H7 (cell line): ENCODE measurements around the gene SYNPR. TPM values are rescaled to one million over a fixed set of nuclear protein-coding genes. Genes with fewer than 3 reads are reported as not detected.

ENCODE experiments used
- DNase-seq: peaks from one replicate; pipeline ENCODE4 v3.0.0; 2012
- H3K27me3 ChIP-seq: 2 replicates; pipeline ENCODE4 v1.6.0; 2011; ENCODE audit warnings: mild to moderate bottlenecking, low read length; ENCODE audit not compliant: control insufficient read depth, insufficient read depth
- H3K36me3 ChIP-seq: replicated peaks from 2 replicates; pipeline ENCODE4 v1.5.1; 2011; ENCODE audit warnings: low read length; ENCODE audit not compliant: control insufficient read depth, insufficient read depth
- H3K4me3 ChIP-seq: 2 replicates; pipeline ENCODE4 v1.5.1; 2011; ENCODE audit warnings: low read depth, mild to moderate bottlenecking, control low read depth, low read length, moderate library complexity; ENCODE audit not compliant: insufficient read depth
- total RNA-seq: library from RNA; depleted of rRNA; stranded (reverse); fragments of >200 nt; shearing (Covaris generic); gene quantifications from 2 replicates; pipeline ENCODE4 v1.2.3, GENCODE V29; 2014

The SYNPR gene
- total RNA-seq, 1 experiment from 2014 or later = 0.24 TPM

DNA sequence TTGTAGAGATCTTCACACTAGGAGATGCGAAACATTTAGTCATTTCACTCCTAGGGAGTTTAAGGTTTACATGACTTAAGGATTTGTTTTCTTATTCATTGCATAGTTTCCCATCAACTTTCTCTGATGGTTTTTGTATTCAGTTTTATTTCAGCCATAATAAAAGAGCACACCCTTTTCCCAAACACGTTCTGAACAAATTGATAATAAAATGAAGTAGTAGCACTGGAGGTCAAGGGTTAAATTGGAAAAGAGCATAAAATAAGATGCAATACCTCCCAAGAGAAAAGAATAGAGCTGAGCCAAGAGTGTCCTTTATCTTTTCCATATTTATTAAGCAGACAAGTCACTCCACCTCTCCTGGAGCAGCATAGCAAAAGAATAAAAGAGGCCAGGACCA lies 104.9 kb downstream of the SYNPR start:
- Histone ChIP-seq H3K36me3 (no peaks in the 10 kb centered on the region), H3K27me3 (no peaks in the 10 kb centered on the region), H3K4me3 (no peak overlapping the region)
- no peak for DNase-seq

DNA sequence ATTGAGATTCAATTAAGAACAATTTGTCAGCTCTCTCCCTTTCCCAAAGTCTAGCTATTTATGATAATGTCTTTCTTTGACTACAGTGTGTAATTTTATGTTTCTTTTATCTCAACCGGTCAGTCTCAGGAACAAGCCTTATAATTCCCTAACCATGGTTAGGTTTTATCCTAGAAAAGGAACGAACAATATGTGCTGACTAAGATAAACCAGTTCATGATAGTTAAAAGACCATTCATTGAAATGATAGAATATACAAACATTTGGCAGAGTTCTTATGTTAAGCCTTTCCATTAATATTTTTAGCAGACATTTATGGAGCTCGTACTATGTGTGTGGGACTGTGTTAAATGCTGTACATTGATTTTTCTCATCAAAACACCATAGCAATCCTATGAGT lies 106.3 kb downstream of the SYNPR start:
- Histone ChIP-seq H3K36me3 (no peaks in the 10 kb centered on the region), H3K27me3 (no peaks in the 10 kb centered on the region), H3K4me3 (no peak overlapping the region)
- DNase-seq = no peak

DNA sequence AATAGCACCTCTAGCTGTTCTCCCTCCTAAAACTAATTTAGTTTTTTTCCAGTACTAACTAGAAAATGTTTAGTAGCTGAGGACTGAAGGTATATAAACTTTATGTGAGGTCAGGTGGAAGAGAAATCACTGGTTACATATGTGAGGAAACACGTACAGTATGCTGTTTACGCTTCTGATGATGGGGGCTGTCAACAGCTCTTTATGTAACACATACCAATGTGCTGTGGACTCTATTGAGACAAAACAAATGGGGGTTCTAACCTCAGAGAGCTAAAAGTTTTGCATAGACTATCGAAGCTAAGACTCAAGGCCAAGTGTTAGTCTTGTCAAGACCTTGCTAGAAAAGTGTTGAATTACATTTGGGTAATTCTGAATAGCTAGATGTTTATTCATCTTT lies 107.5 kb downstream of the SYNPR start:
- Histone ChIP-seq H3K36me3 (no peaks in the 10 kb centered on the region), H3K27me3 (no peaks in the 10 kb centered on the region), H3K4me3 (no peak overlapping the region)
- DNase-seq = no peak

DNA sequence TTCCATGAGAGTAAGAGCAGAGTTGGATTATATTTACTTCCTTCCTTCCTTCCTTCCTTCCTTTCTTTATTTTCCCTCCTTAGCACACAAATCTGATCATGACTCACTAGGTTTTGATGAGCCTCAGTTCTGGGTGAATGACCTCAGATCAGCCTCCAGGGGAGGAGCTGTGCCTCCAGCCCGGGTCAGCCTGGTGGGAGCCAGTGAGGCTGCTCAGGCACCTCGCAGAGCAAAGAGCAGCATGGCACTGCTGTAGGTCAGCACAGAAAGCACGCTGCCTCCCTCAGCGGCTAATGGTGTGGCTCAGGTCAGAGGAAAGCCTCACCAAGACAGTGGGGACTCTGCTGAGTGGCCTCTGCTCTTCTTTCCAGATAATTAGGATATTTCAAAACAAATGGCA lies 108.5 kb downstream of the SYNPR start:
- Histone ChIP-seq H3K27me3 (no peaks in the 10 kb centered on the region), H3K4me3 (no peak overlapping the region), H3K36me3 (no peaks in the 10 kb centered on the region)
- DNase-seq = peak; percentile 20

DNA sequence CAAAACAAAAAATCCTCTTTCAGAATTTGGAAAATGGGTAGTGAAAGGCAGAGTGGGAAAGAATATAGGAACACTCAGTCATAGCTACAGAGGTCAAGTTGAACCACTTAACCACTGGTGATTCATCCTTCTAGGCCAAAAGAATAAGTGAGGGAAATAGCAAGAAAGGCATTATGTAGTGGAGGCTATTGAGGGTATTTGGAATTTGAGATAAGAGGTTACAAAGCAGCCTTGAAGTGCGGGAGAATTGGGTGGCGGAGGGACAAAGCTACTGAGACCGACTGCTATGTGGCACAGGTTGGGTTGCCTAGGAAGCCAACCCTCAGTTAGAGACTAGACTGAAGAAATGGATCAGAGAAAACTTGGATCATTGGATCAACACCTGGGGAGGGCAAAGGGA lies 109.5 kb downstream of the SYNPR start:
- DNase-seq = no peak
- H3K36me3 ChIP-seq = no peaks in the 10 kb centered on the region
- no peaks in the 10 kb centered on the region for H3K27me3 ChIP-seq
- H3K4me3 ChIP-seq = no peak overlapping the region

DNA sequence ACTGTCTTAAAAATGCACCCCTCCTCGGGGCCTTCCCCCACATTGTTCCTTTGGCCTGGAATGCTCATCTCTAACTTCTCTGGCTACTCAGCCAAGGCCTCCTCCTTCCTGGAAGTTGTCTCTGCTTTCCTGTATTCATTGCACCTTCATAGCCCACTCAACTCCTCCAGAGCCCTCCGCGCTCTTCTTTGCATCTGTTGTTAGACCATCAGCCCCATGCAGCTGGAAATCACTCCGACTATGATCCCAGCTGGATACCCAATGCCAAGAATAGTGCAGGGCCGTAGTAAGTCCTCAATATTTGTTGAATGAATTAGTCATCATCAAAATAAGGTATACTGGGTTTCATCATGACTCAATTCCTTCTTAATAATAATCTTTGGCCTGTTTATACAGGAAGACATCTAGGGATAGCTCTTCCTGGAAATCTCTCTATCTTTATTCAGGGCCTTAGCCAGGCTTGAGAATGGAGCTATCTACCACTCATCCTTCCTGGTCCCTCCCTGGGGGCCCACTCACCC lies 112.7 kb downstream of the SYNPR start:
- no peak overlapping the region for H3K4me3 ChIP-seq
- no peaks in the 10 kb centered on the region for H3K36me3 ChIP-seq
- no peaks in the 10 kb centered on the region for H3K27me3 ChIP-seq
- no peak for DNase-seq

DNA sequence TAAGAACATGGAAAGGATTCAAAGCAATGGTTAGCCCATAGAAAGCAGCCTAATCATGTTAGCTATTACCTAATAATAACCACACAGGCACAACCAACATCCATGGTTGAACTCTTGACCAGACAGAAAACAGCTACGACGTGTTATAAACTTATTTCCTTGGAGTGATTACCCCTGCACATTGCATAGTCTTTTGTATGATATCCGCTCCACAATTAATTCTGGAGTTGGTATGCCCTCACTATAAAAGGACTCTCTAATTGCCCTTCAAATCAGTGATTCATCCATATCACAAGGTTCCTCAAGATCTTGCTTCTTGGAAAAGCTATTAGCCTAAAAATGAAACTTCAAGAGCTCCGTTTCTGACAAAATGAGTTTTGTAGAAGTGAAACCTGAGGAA lies 117.9 kb downstream of the SYNPR start:
- DNase-seq = no peak
- Histone ChIP-seq H3K4me3 (no peak overlapping the region), H3K27me3 (no peaks in the 10 kb centered on the region), H3K36me3 (no peaks in the 10 kb centered on the region)

DNA sequence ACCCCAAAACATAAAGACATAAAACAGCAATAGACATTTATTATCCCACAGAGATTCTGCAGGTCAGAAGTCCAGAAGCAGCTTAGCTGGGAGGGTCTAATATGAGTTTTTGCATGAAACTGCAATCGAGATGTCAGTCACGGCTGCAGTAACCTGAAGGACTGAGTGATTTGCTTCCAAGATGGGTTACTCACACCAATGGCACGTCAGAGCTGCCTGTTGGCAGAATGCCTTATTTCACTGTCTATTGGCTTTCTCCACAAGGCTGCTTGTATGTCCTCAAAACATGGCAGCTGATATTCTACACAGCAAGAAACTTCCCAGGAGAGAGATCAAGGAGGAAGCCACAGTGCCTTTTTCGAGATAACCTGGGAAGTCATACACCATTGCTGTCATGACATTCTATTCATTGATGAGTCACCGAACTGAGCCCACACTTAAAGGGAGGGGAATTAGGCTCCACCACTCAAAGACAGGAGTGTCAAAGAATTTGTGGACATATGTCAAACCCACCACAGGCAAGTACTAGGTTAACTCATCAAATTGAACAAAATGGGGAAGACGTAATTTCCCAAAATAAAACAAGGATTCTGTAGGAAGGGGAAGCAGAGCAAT lies 122.2 kb downstream of the SYNPR start:
- no peak for DNase-seq
- Histone ChIP-seq H3K27me3 (no peaks in the 10 kb centered on the region), H3K36me3 (no peaks in the 10 kb centered on the region), H3K4me3 (no peak overlapping the region)

DNA sequence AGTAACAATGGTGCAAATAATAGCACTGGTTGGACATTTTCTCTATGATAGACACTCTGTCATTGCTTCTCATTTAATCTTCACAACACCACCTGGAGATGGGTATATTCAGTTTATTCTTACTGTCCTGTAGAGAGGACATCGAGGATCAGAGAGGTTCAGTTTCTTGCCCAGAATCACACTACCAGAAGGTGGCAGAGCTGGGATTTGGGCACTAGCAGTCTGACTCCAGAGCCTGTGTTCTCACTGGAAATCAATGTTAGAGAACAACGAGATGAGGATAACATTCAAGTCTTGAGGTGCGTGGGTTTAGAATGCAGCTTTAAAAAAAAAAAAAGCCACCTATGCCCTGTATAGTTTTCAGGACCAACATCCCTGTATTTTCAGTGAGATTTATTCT lies 127.8 kb downstream of the SYNPR start:
- H3K27me3 ChIP-seq = no peaks in the 10 kb centered on the region
- DNase-seq = no peak
- no peaks in the 10 kb centered on the region for H3K36me3 ChIP-seq
- no peak overlapping the region for H3K4me3 ChIP-seq

DNA sequence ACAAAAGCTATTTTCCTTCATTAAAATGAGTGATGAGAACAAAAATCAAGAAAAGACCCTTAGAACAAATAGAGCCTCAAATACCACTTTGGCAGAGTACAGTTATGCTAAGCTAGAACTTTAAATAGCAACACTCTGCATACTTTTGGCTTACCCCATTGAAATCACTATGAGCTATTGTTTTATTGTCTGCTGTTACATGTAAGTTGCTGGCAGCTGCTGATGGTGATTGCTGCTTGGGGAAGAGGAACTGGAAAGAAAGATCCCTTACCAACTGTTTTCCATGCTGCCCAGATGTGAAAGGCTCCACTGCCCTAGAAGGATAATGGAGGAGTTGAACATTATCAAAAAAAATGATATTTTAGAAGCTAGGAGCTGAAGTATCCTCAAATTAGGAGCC lies 135.4 kb downstream of the SYNPR start:
- Histone ChIP-seq H3K27me3 (no peaks in the 10 kb centered on the region), H3K4me3 (no peak overlapping the region), H3K36me3 (no peaks in the 10 kb centered on the region)
- DNase-seq = peak; percentile 7

DNA sequence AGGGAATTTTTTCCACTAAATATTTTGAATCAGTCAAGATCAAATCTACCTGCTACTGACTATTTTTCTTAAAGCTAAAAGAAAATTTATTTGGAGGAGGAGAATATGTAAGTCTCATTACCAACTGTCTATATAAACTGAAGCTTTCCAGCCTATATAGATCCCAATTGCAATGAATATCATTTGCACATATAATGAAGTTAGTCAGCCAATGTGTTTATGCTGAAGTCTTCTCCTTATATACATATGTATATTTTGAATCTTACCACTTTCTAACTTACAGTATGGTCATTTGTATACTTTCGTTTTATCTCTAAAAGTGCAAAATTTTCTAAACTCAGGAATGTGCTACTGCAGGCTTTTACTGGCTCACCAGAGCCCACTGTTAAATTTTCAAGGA lies 136.5 kb downstream of the SYNPR start:
- H3K36me3 ChIP-seq = no peaks in the 10 kb centered on the region
- H3K27me3 ChIP-seq = no peaks in the 10 kb centered on the region
- no peak overlapping the region for H3K4me3 ChIP-seq
- DNase-seq = no peak

DNA sequence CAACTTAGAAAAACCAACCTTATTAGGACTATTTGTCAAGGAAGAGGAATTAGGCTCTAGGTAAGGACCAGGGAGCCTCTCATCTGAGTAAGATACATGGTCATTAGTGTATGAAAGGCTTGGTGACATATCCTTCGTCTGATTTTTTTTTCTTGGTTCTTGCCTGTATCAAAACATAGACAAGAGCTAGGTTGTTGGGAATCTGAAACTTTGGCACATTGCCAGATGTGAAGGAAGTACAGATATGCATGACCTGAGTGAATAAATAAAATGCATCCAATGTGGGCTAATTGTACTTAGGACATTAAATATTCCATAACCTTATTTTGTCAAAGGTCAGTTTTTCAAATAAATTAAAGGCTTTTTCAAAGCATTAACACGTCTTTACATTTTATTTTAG lies 151.8 kb downstream of the SYNPR start:
- no peak for DNase-seq
- Histone ChIP-seq H3K4me3 (no peak overlapping the region), H3K36me3 (no peaks in the 10 kb centered on the region), H3K27me3 (no peaks in the 10 kb centered on the region)

DNA sequence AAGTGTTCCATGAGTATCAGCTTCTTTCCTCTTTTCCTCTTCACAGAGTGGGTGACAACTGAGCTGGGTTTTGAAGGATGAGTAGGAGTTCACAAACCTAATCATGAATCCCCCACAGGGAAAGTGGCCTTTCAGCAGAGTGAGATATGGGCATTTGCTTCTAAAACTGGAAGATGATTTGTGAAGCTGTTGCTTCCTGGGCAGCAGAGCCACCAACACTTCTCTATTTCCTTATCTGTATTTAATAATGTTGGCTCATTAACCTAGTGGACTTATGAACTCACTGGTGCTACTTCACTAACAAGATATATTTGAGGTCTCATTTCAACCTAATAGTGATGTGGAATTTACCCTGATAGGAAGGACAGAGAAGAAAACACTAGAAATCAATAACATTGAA lies 152.8 kb downstream of the SYNPR start:
- DNase-seq = no peak
- Histone ChIP-seq H3K36me3 (no peaks in the 10 kb centered on the region), H3K27me3 (no peaks in the 10 kb centered on the region), H3K4me3 (no peak overlapping the region)

DNA sequence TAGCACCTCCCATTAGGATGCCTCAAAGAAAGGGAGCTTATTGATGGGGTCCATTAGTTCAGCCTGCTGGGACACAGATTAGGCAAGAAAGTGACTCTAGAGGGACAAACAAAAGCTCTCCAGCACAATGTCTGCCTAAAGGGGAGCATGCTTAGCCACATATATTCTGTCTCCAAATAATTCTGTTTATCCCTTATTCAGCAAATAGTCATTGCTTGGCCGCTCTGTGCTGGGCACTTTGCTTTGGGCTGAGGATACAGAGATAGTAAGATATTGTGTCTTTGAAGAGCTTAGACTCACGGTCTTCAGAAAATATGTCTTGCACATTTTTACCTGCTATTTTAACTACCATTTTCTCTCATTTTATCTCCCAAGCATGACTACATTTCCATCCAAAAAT lies 159.8 kb downstream of the SYNPR start:
- no peak overlapping the region for H3K4me3 ChIP-seq
- no peaks in the 10 kb centered on the region for H3K36me3 ChIP-seq
- DNase-seq = no peak
- no peaks in the 10 kb centered on the region for H3K27me3 ChIP-seq

DNA sequence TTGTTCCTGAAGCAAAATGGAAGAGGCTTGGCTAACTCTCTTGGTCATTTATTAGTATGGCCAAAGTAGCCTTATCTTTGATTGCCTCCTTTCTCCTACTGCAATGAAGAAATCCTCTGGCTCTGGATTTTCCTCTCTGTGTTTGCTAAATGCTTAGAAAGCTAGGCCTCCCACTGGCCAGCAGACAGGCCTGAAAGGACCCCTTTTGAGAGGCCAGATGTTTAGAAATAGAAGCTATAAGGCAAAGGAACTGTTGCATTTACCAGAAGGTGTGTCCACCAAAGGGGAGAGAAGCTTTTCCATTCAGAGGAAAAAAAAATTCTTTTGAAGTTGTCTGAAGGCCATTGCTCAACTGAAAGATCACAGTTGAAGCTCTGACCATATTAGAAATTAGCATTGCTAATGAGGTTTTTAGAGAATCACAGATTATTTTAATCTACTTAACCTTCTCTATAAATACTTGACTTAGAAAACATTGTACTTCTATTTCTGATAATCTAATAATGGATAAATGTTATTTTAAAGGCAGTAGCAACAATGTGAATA lies 160.8 kb downstream of the SYNPR start:
- Histone ChIP-seq H3K4me3 (no peak overlapping the region), H3K36me3 (no peaks in the 10 kb centered on the region), H3K27me3 (no peaks in the 10 kb centered on the region)
- no peak for DNase-seq

DNA sequence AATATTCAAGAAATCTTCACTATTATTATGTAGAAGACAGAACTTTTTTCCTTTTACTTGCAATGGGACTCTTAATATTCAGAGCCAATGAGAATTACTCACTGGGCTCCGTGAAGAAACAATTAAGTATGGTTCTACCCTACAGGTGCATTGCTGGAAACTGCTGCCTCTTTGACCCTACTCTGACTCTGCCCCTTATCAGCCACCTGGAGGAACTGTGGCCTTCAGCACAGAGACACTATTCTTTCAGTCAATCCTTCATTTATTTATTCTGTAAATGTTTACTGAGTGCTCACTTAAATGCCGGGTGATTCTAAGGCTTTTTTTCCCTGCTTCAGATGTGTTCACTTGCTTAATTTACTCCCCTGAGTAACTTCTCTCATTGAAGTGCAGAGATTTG lies 163.2 kb downstream of the SYNPR start:
- DNase-seq = no peak
- no peaks in the 10 kb centered on the region for H3K36me3 ChIP-seq
- no peak overlapping the region for H3K4me3 ChIP-seq
- no peaks in the 10 kb centered on the region for H3K27me3 ChIP-seq
